GM19467 (cell line): ENCODE measurements around the gene SEMA7A.

Source experiments
- ATAC-seq: cut with Tn5 transposase; IDR thresholded peaks from one replicate; pipeline ENCODE4 v1.9.1; 2021; ENCODE audit warnings: mild to moderate bottlenecking, moderate library complexity; ENCODE audit not compliant: unreplicated experiment

Gene SEMA7A

GRCh38 chr15:74431116-74431515, 2.6 kb downstream of the SEMA7A start:
- ATAC-seq, result no peak

GRCh38 chr15:74430510-74430951, 3.2 kb downstream of the SEMA7A start:
- no peak for ATAC-seq

DNA sequence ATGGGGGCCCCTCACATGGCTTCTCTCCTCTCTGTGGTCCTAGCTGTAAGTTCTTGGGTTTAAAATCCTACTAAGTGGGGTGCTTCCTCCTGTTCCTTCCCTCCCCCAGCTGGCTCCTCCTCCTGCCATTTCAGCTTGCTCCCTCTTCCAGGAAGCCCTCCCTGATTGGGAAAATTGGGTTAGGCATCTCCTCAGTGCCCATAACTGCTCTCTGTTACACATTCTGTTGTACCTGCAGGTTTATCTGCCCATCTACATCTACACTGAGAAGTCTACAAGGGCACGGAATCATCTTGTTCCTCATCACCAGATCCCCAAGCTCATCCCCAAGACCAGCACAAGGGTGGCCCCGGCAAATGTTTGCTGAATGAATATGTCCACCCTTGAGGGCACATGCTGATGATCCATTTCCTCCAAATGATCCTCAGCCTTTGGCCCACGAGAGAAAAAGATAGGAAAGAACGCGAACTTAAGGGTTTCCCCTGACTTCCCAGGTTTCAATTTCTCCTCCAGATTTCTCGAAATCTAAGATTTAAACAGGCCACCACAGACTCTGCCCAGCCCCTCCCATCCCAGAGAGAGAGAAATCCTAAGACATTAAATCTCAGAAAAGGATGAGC, 3.9 kb downstream of the SEMA7A start:
- no peak for ATAC-seq

DNA sequence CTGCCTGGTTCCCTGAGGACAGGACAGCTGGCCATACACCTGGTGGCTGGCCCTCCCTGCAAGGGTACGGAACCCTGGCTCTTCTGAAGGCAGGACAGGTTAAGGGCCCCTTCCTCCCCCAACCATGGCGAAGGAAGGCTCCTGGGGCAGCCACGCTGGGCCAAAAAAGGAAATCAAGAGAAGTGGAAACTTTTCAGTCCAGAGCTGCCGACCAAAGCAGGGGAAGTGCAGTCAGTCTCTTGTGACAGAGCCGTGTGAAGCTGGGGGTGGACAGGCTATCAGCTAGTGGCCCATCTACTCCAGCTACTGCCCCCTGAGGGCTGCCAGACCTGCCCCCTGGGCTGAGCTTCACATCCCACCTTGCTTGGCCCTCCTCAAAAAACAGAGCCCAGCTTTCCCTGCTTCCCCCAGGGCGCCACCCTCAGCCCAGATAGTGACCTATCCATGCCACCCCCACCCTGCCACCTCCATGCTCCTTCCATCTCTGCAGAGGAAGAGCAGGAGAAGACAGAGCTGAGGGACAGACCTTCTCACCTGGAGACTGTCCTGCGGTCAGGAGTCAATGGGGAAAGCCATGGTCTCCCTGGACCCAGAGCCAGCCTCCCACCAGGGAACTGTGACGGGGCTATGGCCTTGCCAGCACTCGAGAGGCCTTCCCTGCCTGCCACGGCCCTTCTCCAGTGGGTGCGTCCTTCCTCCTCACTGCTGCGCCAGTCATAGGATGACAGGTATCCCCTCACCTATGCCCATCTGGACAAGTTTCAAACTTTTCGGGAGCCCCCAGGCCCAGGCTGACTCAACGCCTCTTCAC, 4.6 kb downstream of the SEMA7A start:
- ATAC-seq, result no peak

DNA sequence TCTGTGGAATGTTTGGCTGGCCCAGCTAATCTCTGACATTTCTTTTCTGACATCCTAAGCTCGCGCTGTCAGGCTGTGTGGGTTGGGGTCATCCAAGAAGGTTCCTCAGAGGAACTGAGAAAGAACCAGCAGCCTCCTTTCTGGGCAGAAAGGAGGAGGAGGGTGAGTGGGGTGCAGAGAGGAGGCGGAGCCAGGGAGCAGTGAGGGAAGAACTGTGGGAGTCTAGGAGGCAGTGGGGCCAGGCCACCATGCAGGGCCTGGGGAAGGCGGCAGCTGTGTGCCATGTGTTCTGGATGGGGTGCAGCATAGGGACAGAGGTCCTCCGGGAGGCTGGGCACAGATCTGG, 5.3 kb downstream of the SEMA7A start:
- ATAC-seq, result no peak

GRCh38 chr15:74427607-74428441, 5.9 kb downstream of the SEMA7A start:
- no peak for ATAC-seq

- no peak for ATAC-seq
Observed at GRCh38 chr15:74426404-74427281, 7.1 kb downstream of the SEMA7A start.

DNA sequence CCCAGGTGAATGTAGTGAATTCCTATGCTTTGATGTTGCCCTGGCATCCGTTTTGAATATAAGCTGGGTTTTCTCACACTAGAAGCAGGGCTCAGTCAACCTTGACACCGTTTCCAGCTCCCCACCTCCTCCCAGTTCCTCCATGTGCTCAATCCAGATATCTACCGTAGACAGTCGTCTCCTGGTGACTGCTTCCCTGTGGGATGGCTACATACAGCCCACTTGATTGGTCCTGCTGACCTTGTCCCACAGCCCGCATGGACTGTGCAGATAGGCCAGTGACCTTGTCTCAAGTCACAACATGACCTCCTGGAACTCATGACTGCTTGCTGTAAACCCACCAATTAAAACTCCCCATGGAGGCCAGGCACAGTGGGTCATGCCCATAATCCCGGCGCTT, 8.1 kb downstream of the SEMA7A start:
- ATAC-seq, result no peak

DNA sequence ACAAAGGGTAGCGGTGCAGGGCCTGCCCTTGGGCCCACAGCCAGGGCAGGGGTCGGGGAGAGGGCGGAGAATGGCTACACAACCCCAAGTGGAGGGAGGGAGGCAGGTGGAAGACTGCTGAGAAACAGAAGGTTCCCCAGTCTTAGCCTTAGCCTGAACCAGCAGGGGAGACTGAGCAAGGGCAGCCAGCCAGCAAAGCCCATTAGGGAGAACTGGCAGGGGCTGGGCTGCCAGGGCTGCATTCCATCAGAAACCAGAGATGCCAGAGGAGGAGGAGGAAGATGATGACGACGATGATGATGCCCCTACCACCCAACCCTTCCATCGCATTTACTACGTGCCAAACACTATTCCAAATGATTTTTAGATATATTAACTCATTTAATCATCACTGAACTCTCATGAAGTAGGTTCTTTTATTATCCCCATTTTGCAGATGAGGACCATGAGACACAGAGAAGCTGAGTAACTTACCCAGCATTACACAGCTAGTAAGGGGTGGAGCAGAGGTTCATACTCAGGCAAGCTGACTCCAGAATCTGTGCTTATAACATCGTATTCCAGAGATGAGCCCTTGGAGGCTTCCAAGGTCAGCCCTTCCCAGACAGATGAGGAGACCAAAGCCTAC, 8.7 kb downstream of the SEMA7A start:
- ATAC-seq, result no peak

DNA sequence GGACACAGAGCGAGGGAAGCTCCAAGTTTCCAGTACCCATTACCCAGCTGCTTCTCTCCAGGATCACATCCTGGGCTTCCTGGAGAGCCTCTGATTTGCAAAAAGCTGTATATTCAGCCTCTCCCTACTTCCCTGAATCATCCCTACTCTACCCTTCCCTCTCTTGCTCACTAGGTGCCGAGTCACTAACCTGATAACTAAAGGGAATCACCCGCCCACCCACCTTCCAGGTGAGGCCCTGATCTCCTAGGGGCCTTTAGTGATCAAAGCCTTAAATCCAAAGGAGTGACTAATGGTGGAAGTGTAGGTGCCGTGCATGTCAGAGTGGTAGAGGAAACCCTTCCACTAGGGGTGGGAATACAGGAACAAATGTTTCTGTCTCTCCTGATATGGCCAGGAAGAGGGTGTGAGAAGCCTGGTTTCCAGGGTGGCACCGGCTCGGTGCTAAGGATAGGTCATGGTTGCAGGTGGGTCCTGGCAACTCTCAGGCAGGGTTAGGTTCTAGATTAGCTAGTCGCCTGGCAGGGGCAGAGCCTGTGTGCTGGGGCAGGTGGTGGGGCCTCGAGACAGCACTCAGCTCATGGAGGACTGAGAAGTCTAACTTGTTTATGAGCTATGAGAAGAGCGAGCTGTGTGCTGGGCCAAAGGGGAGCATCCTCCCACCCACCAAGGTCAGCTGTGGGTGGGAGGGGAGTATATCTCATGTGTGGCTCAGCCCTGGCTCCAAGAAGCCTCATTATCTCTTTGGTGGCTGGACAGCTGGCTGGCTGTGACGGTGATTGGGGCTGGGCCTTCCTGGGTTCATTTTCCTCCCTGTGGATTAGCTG, 10.1 kb downstream of the SEMA7A start:
- no peak for ATAC-seq

DNA sequence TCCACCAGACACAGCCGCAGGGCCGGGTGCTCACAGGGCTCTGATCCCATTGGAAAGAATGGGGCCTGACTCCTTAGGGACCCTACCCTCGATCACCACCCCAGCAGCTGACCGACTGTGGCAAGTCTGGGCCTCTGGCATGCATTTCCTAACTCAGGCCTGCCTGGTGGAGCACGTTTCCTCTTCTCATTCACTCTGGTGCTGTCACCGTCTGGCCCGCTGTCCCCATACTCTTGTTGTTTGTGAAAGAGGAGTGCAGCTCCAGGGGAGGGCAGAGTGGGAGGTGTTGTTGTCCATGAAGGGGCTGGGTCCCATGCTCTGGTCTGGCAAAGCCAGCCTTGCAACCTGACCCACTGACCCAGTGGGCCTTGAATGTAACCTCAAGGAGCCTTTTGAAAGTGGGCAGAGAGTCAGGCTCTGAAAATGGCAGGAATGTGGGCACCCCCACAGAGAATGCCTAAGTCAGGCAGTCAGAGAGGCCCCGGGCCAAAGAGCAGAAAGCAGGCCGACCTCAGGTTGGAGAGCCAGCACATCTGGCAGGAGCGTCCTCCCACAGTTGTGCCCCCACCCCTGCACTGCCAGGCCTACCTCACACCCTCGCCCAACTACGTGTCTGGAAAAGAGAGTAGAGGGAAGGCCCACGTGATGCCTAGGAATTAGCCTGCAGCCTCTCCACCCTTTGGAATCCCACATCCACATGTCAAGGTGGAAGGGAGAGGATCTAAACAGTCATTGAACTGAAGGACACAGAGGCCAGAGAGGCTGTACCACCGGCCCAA, 10.9 kb downstream of the SEMA7A start:
- ATAC-seq, result no peak

GRCh38 chr15:74422265-74422651, 11.5 kb downstream of the SEMA7A start:
- no peak for ATAC-seq

GRCh38 chr15:74421302-74422245, 12.2 kb downstream of the SEMA7A start:
- ATAC-seq, result no peak

- no peak for ATAC-seq
Observed at GRCh38 chr15:74420193-74420905, 13.4 kb downstream of the SEMA7A start.

DNA sequence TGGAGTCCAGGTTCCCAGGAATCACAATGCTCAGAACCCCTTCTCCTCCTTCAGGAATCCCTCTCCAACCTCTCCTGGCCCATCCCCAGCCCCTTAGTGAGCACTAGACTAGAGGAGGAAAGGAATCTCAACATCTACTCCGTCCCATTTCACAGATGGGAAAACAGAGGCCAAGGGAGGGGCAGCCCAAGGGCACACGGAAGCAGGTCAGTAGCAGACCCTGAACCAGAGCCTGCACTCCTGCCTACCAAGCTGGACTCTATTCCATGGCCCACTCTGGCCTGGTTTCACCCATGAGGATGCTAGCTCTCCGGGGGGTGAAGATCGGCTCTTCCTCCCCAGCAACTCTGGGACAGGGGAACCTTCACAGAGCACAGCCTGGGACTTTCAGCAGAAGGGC, 14.3 kb downstream of the SEMA7A start:
- ATAC-seq, result no peak

DNA sequence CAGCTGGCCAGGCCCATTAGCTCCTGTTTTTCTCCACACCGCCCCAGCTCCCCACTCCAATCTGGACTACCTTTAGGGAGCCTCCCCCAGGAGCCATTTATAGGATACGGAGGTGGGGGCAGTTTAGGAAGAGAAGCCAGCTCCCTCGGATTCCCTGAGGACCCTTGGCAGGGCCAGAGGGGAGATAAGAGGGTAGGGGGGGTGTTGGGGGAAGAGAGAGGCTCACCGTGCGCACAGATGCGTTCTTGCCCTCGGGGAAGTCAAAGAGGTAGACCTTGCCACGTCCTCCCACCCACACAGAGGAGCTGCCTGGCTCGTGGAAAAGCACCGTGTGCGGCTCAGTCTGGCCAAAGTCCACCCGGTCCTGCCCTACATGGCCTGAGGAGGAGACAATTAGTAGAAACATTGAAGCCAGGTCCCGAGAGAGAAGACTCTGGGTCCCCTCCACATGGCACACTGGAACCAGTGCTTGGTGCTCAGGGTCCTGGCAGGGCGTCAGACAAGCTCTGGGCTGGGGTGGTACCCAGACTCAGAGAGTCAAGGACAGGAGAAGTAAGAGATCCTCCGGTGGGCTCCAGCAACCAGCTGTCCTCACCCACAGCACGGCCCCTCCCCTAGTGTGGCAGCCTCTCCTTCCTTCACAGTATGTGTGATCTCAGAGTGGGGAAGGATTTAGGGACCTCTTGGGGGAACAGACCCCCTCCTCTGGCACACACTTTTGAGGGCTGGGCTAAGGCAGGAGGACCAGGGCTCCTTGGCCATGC, 15.0 kb downstream of the SEMA7A start:
- ATAC-seq, result no peak
